ENCODE data around the gene CDK14.
A peak's percentile ranks its signal among the peaks of the same experiment; 100 is the strongest.

CDK14 gene

DNA sequence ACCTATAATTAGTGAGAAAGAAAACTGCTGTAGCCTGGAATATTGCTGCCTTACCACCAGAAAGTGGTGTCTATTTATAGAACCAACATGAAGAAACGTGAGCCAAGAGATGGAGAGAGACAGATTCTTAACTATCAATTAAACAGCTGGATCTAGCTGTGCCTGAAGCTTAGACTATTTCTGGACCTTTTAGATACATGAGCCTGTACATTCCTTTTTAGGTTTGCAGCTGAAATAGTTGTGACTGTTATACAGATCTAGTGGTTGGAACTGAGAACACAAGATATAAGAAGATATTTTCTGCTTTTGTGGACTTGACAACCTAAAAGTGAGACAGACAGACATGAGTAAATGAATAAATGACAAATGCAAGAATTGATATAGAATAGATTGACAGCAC is 73.4 kb downstream of the CDK14 start:
- DNase-seq (ENCODE audit: insufficient read length) (no peak), FAIRE-seq (no peak)
- TF ChIP-seq POLR2A (IDR thresholded peaks at IDR 0.05; ENCODE audit: low read depth, low read length) (no peak), TAF1 (IDR thresholded peaks at IDR 0.05; ENCODE audit: borderline replicate concordance, low read depth, low read length) (no peak), POLR2AphosphoS5 (IDR thresholded peaks at IDR 0.05; ENCODE audit: low read depth, low read length) (no peak)

DNA sequence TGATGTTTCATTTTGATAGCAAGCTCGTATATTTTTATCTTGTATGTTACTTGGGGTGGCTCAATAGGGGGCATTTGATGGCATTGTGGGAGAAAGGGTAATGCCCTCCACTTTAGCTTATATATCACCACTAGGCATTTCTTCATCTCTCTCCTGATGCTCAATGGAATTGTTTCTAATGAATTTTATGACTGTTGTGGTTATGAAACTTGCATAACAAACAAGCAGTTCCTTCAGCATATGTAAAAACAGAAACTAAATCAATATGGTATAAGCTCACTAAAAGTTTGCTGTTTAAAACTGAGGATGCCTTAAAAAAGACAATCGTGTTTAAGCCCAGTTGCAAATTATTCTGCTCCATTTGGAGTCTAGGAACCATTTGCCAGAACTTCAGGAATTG is 75.5 kb downstream of the CDK14 start:
- no peak for DNase-seq (ENCODE audit: insufficient read length)
- no peak for TF ChIP-seq POLR2AphosphoS5 (IDR thresholded peaks at IDR 0.05; ENCODE audit: low read depth, low read length)
- no peak for TF ChIP-seq POLR2A (IDR thresholded peaks at IDR 0.05; ENCODE audit: low read depth, low read length)
- no peak for TF ChIP-seq TAF1 (IDR thresholded peaks at IDR 0.05; ENCODE audit: borderline replicate concordance, low read depth, low read length)
- no peak for FAIRE-seq

- no peak for FAIRE-seq
- DNase-seq (ENCODE audit: insufficient read length): no peak
- TF ChIP-seq TAF1 (IDR thresholded peaks at IDR 0.05; ENCODE audit: borderline replicate concordance, low read depth, low read length): no peak
Measured at GRCh38 chr7:90672210-90672609, 76.1 kb downstream of the CDK14 start.

GRCh38 chr7:90674625-90675024 is 78.5 kb downstream of the CDK14 start:
- DNase-seq (ENCODE audit: insufficient read length): no peak
- FAIRE-seq: no peak
- TF ChIP-seq TAF1 (IDR thresholded peaks at IDR 0.05; ENCODE audit: borderline replicate concordance, low read depth, low read length) (no peak), POLR2AphosphoS5 (IDR thresholded peaks at IDR 0.05; ENCODE audit: low read depth, low read length) (no peak), POLR2A (IDR thresholded peaks at IDR 0.05; ENCODE audit: low read depth, low read length) (no peak)

DNA sequence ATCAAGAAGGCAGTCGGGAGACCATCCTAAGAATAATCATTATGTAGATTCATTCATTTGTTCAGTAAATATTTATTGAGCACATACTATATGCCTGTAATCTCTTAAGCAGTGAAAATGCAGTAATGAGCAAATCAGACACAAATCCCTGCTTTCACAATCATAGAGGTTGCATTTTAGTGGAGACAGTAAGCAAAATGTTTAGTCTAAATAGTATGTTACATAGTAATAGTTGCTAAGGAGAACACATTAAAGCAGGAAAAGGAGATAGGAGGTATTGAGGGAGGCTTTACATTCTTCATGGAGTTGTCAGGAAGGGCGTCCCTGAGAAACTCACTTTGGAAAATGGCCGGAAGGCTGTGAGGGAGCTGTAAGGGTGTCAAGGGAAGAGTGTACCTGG is 79.9 kb downstream of the CDK14 start:
- no peak for FAIRE-seq
- no peak for TF ChIP-seq TAF1 (IDR thresholded peaks at IDR 0.05; ENCODE audit: borderline replicate concordance, low read depth, low read length)
- TF ChIP-seq POLR2A (IDR thresholded peaks at IDR 0.05; ENCODE audit: low read depth, low read length): no peak
- no peak for TF ChIP-seq POLR2AphosphoS5 (IDR thresholded peaks at IDR 0.05; ENCODE audit: low read depth, low read length)

DNA sequence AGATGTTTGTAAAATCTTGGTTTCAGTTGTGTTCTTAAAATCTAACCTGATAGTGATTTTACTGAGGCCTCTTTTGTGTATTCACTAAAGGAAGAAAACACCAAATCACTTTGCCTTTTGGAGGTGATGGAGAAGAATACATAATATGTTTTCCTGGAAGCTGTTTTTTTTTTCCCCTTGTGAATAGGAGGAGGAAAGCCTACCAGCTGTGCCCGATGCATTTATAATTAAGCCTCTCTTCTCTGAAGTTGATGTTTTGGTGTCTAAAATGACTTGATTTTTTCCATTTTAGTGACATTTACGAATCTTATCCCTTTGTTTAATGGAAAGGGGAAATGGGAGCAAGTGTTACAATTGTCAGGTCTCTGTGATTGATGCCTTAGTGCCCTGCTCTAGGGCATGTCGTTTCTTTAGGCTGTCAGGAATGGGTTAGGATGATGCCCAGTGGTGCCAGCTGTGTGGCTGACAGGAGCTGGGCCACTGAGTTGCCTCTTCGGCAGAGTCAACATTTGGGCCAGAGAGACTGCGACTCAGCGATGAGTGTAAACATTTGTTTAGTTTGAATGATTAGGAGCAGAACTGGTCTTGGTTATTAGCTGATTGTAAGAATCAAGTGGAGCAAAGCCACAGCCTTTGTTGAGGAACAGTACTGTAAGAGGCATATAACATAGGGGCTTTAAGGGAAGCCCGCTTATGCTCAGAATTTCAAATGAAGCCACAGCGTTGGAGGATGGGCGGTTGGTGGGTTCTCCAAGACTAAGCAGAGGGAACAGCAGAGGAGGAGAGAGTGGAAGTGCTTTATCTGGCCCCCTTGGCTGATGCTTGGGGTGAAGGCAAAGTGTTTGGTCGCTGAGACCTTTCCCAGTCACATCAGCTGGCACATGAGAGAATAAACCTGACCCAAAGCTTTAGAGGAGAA is 81.6 kb downstream of the CDK14 start:
- no peak for TF ChIP-seq TAF1 (IDR thresholded peaks at IDR 0.05; ENCODE audit: borderline replicate concordance, low read depth, low read length)
- no peak for TF ChIP-seq POLR2A (IDR thresholded peaks at IDR 0.05; ENCODE audit: low read depth, low read length)
- no peak for TF ChIP-seq POLR2AphosphoS5 (IDR thresholded peaks at IDR 0.05; ENCODE audit: low read depth, low read length)
- FAIRE-seq (no peak), DNase-seq (ENCODE audit: insufficient read length) (no peak)

More for the DNA sequence above, 79.9 kb downstream of the CDK14 start:
- no peak for DNase-seq (ENCODE audit: insufficient read length)

DNA sequence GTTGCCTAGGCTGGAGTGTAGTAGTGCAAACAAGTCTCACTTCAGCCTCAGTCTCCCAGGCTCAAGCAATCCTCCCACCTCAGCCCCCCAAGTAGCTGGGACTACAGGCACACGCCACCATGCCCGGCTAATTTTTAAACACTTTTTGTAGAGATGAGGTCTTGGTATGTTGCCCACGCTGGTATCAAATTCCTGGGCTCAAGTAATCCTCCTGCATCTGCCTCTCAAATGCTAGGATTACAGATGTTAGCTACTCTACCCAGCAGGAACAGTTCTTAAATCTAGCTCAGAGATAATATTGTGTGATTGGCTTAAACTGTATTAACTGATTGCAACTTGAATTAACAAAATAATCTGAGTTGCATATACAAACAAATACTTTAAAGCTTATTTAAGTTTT is 82.9 kb downstream of the CDK14 start:
- TF ChIP-seq TAF1 (IDR thresholded peaks at IDR 0.05; ENCODE audit: borderline replicate concordance, low read depth, low read length) (no peak), POLR2AphosphoS5 (IDR thresholded peaks at IDR 0.05; ENCODE audit: low read depth, low read length) (no peak), POLR2A (IDR thresholded peaks at IDR 0.05; ENCODE audit: low read depth, low read length) (no peak)
- DNase-seq (ENCODE audit: insufficient read length): no peak
- no peak for FAIRE-seq

DNA sequence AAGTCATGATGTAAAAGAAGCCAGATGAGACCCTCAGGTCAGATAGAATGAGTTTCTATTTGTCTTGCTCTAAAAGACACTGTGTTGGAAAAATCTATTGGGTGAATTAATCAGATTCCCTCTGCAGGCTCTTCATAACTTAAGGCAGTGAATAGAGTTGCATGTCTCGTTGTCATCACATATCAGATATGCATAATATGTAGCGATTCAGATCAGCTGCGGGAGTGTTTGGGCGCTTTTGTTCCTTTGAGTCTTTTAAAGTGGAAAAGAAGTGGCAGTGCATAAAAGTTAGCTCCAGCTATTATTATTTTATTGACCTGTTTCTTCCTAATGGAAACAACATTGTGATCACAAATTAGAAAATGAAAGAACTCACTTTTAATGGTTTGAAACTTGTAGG is 84.4 kb downstream of the CDK14 start:
- TF ChIP-seq POLR2A (IDR thresholded peaks at IDR 0.05; ENCODE audit: low read depth, low read length) (no peak), TAF1 (IDR thresholded peaks at IDR 0.05; ENCODE audit: borderline replicate concordance, low read depth, low read length) (no peak), POLR2AphosphoS5 (IDR thresholded peaks at IDR 0.05; ENCODE audit: low read depth, low read length) (no peak)
- DNase-seq (ENCODE audit: insufficient read length) (no peak), FAIRE-seq (no peak)

- no peak for TF ChIP-seq POLR2AphosphoS5 (IDR thresholded peaks at IDR 0.05; ENCODE audit: low read depth, low read length)
- no peak for TF ChIP-seq POLR2A (IDR thresholded peaks at IDR 0.05; ENCODE audit: low read depth, low read length)
- no peak for TF ChIP-seq TAF1 (IDR thresholded peaks at IDR 0.05; ENCODE audit: borderline replicate concordance, low read depth, low read length)
- DNase-seq (ENCODE audit: insufficient read length) (no peak), FAIRE-seq (no peak)
Measured at GRCh38 chr7:90681336-90682022, 85.4 kb downstream of the CDK14 start.

- FAIRE-seq: no peak
- no peak for TF ChIP-seq TAF1 (IDR thresholded peaks at IDR 0.05; ENCODE audit: borderline replicate concordance, low read depth, low read length)
- TF ChIP-seq POLR2AphosphoS5 (IDR thresholded peaks at IDR 0.05; ENCODE audit: low read depth, low read length): no peak
- no peak for TF ChIP-seq POLR2A (IDR thresholded peaks at IDR 0.05; ENCODE audit: low read depth, low read length)
- no peak for DNase-seq (ENCODE audit: insufficient read length)
Measured at GRCh38 chr7:90686146-90686545, 90.0 kb downstream of the CDK14 start.

- FAIRE-seq (peak; percentile 17), DNase-seq (ENCODE audit: insufficient read length) (no peak)
- no peak for TF ChIP-seq POLR2A (IDR thresholded peaks at IDR 0.05; ENCODE audit: low read depth, low read length)
- TF ChIP-seq POLR2AphosphoS5 (IDR thresholded peaks at IDR 0.05; ENCODE audit: low read depth, low read length): no peak
- TF ChIP-seq TAF1 (IDR thresholded peaks at IDR 0.05; ENCODE audit: borderline replicate concordance, low read depth, low read length): no peak
Measured at GRCh38 chr7:90688810-90689209, 92.7 kb downstream of the CDK14 start.

GRCh38 chr7:90689260-90689659 is 93.1 kb downstream of the CDK14 start:
- no peak for TF ChIP-seq POLR2A (IDR thresholded peaks at IDR 0.05; ENCODE audit: low read depth, low read length)
- TF ChIP-seq POLR2AphosphoS5 (IDR thresholded peaks at IDR 0.05; ENCODE audit: low read depth, low read length): no peak
- TF ChIP-seq TAF1 (IDR thresholded peaks at IDR 0.05; ENCODE audit: borderline replicate concordance, low read depth, low read length): no peak
- DNase-seq (ENCODE audit: insufficient read length) (no peak), FAIRE-seq (peak; percentile 30)
